ENCODE results near the gene C6orf47.
A peak's percentile ranks its signal among the peaks of the same experiment; 100 is the strongest.

The C6orf47 gene

DNA sequence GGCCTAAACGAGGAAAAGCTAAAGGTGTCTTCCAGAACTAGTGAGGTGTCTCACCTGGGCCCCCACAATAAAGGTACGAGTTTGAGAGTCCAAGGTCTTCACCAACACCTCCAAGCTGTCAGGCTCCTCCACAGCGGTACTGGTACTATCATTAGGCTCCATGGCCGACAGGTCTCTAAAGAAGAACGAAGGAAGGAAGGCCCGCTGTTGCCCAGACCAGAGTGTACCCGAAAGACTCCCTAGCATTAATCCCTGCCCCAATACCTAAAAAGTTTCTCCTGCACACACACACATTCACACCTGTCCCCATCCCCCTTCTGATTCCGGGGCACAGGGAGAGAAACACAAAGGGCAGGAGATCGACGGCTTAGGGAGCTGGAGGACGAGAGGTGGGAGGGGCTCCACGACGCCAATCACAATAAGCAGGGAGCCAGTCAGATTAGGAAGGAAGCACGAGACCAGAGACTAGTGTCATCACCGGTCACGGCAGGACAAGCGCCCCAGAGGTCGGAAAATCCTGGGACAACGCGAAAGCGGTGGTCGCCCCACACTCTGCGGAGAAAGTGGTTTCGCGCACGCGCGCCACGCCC lies 8.9 kb downstream of the C6orf47 start:
- ChIA-PET CTCF (interaction anchor here (1.0 to 3.3 kb wide), 13 partner anchors 8 to 211 kb away, joined by 3 to 27 read pairs (median 4); partner anchors contain the start of genes ATP6V1G2, GPANK1, NCR3 and NEU1), POLR2A (interaction anchor here (0.6 to 2.5 kb wide), 11 partner anchors 8 to 188 kb away, joined by 3 to 15 read pairs (median 5); partner anchors contain the start of genes C6orf47, GPANK1, NCR3 and NFKBIL1)
- TF ChIP-seq, protein P1, sequence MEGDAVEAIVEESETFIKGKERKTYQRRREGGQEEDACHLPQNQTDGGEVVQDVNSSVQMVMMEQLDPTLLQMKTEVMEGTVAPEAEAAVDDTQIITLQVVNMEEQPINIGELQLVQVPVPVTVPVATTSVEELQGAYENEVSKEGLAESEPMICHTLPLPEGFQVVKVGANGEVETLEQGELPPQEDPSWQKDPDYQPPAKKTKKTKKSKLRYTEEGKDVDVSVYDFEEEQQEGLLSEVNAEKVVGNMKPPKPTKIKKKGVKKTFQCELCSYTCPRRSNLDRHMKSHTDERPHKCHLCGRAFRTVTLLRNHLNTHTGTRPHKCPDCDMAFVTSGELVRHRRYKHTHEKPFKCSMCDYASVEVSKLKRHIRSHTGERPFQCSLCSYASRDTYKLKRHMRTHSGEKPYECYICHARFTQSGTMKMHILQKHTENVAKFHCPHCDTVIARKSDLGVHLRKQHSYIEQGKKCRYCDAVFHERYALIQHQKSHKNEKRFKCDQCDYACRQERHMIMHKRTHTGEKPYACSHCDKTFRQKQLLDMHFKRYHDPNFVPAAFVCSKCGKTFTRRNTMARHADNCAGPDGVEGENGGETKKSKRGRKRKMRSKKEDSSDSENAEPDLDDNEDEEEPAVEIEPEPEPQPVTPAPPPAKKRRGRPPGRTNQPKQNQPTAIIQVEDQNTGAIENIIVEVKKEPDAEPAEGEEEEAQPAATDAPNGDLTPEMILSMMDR (IDR thresholded peaks at IDR 0.05; ENCODE audit: control extremely low read depth, extremely low read depth, low read depth, missing control alignments), result no peak
- DNase-seq (ENCODE audit: extremely low spot score), result peak; percentile 67

DNA sequence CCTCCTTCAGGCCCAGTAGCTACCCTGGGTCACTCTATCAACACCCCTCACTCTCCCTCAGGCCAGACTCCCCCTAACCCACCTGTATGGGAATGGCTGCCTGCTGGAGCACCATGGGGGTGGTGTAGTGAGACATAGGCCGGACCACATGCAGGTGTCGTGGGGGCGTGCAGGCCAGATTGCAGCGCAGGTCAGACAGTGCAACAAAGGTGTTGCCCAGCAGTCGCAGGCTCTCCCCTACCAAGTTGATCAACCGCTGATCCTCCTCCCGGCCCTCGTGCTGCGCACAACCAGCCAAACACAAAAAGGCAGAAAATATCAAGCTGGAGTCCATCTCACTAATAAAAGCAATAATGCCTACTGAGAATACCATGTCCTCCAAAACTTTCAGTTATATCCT lies 15.3 kb downstream of the C6orf47 start:
- no peak for DNase-seq (ENCODE audit: extremely low spot score)
- TF ChIP-seq, protein P1 (IDR thresholded peaks at IDR 0.05; ENCODE audit: control extremely low read depth, extremely low read depth, low read depth, missing control alignments), result no peak
- CTCF ChIA-PET, result interaction anchor here (1.3 to 1.6 kb wide), 3 partner anchors 10 to 18 kb away, joined by 3 to 5 read pairs (median 4); no protein-coding TSS in a partner anchor
- POLR2A ChIA-PET, result no interaction called here

DNA sequence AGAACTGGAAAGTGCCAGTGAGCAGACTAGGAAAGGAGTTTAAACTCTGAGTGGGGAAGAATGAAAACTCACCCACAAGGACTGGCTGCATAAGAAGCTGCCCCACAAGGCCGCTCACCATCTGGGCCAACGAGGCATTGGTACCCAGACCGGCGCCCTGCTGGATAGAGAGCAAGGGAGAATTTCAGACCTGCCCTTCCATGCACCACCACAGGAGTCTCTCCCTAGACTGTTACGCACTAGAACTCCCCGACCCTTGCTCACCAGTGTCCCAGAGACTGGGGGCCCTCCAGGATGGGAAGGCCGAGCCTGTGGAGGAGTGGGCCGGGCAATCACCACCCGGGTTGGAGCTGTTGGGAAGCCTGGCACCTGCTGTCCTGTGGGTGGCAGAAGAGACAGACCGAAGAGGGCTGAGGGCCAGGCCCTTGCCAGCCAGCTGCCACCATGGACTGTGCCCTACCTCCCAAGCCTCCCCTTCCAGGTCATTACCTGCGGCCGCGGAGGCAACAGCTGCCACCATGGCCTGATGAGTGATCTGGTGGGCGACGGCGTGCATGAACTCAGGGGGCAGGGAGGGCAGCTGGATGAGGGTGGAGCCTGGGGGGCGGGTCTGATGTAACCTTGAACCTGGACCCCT lies 16.6 kb downstream of the C6orf47 start:
- DNase-seq (ENCODE audit: extremely low spot score), result no peak
- TF ChIP-seq, protein P1 (IDR thresholded peaks at IDR 0.05; ENCODE audit: control extremely low read depth, extremely low read depth, low read depth, missing control alignments), result no peak
- ChIA-PET CTCF (interaction anchor here (1.0 to 1.6 kb wide), 8 partner anchors 9 to 88 kb away, joined by 3 to 6 read pairs (median 4); partner anchors contain the start of gene BAG6), POLR2A (interaction anchor here (0.6 to 2.5 kb wide), 5 partner anchors 8 to 917 kb away, joined by 3 to 8 read pairs (median 4); no protein-coding TSS in a partner anchor)

DNA sequence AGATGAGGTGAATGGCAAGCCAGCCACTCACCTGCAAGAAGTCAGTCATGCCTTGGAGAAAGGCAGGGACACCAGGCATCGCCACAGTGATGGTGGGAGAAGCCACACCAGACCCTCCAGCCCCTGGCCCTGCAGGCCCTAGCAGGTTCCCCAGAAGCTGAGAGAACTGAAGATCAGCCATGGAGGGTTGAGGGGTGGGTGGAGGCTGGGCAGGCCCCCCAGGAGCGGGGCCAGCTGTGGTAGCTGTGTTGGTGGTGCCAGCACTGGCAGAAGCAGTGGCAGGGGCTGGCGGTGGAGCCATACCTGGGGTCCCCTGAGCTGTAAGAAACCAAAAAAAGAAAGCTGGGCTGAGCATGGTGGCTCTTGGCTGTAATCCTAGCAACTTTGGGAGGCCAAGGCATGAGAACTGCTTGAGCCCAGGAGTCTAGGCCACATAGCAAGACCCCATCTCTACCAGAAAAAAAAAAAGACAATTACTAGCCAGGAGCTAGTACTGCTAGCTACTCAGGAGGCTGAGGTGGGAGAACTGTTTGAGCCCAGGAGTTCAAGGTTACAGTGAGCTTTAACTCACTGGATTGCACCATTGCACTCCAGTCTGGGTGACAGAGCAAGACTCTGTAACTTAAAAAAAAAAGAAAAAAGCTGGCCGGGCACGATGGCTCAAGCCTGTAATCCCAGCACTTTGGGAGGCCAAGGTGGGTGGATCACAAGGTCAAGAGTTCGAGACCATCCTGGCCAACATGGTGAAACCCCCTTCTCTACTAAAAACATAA lies 17.6 kb downstream of the C6orf47 start:
- no peak for DNase-seq (ENCODE audit: extremely low spot score)
- ChIA-PET CTCF (interaction anchor here (1.1 to 1.6 kb wide), 5 partner anchors 9 to 87 kb away, joined by 3 to 6 read pairs (median 4); partner anchors contain the start of gene BAG6), POLR2A (interaction anchor here (0.6 to 2.5 kb wide), 5 partner anchors 9 to 916 kb away, joined by 3 to 8 read pairs (median 4); no protein-coding TSS in a partner anchor)
- TF ChIP-seq, protein P1 (IDR thresholded peaks at IDR 0.05; ENCODE audit: control extremely low read depth, extremely low read depth, low read depth, missing control alignments), result no peak

DNA sequence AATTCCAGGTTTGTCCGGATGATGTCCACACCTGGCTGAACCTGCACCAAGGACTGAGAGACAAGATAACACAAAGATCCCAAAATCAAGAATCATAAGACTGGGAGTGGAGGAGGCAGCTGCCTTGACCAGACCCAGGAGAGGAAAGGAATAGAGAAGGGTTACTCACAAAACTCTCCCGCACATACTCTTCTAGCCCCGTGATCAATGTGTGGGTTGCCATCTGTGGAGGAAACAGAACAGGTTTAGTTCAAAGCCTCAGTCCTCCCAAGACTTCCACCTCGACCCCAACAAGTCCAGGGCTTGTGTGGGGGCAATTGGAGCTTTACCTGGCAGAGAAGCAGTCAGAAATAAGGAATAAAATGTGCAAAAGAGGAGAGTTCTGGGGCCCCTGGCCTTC lies 19.2 kb downstream of the C6orf47 start:
- TF ChIP-seq, protein P1 (IDR thresholded peaks at IDR 0.05; ENCODE audit: control extremely low read depth, extremely low read depth, low read depth, missing control alignments), result no peak
- no peak for DNase-seq (ENCODE audit: extremely low spot score)
- ChIA-PET POLR2A (no interaction called here), CTCF (interaction anchor here (0.8 to 3.7 kb wide), 3 partner anchors 44 to 90 kb away, joined by 3 to 15 read pairs (median 3); partner anchors contain the start of gene LST1)

DNA sequence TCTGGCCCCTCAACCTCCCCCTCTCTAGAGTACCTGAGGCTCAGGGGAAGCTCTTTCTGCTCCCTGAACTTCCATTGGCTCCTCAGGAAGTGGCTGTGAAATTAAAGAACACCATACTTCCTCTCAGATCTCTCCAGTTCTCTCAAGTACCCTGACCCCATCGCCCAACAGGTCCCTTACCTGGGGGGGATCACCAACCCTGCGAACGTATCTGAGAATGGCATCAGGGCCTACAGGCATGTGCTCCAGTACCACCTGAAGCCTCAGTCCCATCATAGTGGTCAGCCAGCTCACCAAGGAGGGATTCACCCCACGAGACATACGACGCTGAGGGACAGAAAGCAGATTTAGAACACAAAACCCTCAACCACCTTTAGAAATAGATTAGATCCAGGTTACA lies 20.0 kb downstream of the C6orf47 start:
- CTCF ChIA-PET, result interaction anchor here (1.0 to 3.7 kb wide), 6 partner anchors 11 to 55 kb away, joined by 3 to 15 read pairs (median 4); partner anchors contain the start of genes BAG6 and LST1
- TF ChIP-seq, protein P1 (IDR thresholded peaks at IDR 0.05; ENCODE audit: control extremely low read depth, extremely low read depth, low read depth, missing control alignments), result no peak
- no peak for DNase-seq (ENCODE audit: extremely low spot score)
- POLR2A ChIA-PET, result interaction anchor here (0.6 to 1.1 kb wide), 3 partner anchors 11 to 20 kb away, joined by 3 to 6 read pairs (median 5); partner anchors contain the start of gene C6orf47
